BLaER1 treated with 17β-estradiol and CSF1 and Interleukin-3, amounts not matched to agents 10 nM and 100 nM (cell line): ENCODE results near the gene HENMT1.

Experiments used
- H3K27ac ChIP-seq, 11 experiments: shearing (Covaris generic); formaldehyde crosslinking; 2 replicates each; pipeline ENCODE4 v1.8.1; 2022
- H3K27me3 ChIP-seq, 11 experiments: shearing (Covaris generic); formaldehyde crosslinking; 2 replicates each; pipeline ENCODE4 v1.8.1; 2022
- H3K36me3 ChIP-seq, 11 experiments: shearing (Covaris generic); formaldehyde crosslinking; 2 replicates each; pipeline ENCODE4 v1.8.1; 2022
- H3K4me1 ChIP-seq, 10 experiments: shearing (Covaris generic); formaldehyde crosslinking; 2 replicates each; pipeline ENCODE4 v1.8.1; 2022
- H3K4me2 ChIP-seq, 11 experiments: shearing (Covaris generic); formaldehyde crosslinking; 2 replicates each; pipeline ENCODE4 v1.8.1; 2022
- H3K4me3 ChIP-seq, 10 experiments: shearing (Covaris generic); formaldehyde crosslinking; 2 replicates each; pipeline ENCODE4 v1.8.1; 2022
- H3K9ac ChIP-seq, 11 experiments: shearing (Covaris generic); formaldehyde crosslinking; 2 replicates each; pipeline ENCODE4 v1.8.1; 2022
- H3K9me3 ChIP-seq, 11 experiments: shearing (Covaris generic); formaldehyde crosslinking; replicated peaks in 1 of 11; 2 replicates each; pipeline ENCODE4 v1.8.1; 2022
- H4K20me1 ChIP-seq, 11 experiments: shearing (Covaris generic); formaldehyde crosslinking; 2 replicates each; pipeline ENCODE4 v1.8.1; 2022
- Cebpa-rat ChIP-seq, 11 experiments: shearing (Covaris generic); IDR thresholded peaks; 2 replicates each; pipeline ENCODE4 v1.8.1; 2022

Gene HENMT1

GRCh38 chr1:108606478-108606877 lies 54.4 kb downstream of the HENMT1 start:
- Histone ChIP-seq H3K9me3 (no peaks in the 10 kb centered on the region), H3K27ac (no peak overlapping the region), H3K4me3 (no peak overlapping the region), H3K9ac (no peak overlapping the region), H3K4me1 (no peaks in the 10 kb centered on the region), H3K36me3 (peaks cover 72 to 97% (median 86%) of the 10 kb centered on the region in 11 experiments), H3K4me2 (no peak overlapping the region), H3K27me3 (no peaks in the 10 kb centered on the region), H4K20me1 (peaks cover 0 to 63% (median 0%) of the 10 kb centered on the region in 11 experiments; a peak in 3 of 22 replicates)
- TF ChIP-seq Cebpa-rat (IDR thresholded peaks at IDR 0.05) = no peak

DNA sequence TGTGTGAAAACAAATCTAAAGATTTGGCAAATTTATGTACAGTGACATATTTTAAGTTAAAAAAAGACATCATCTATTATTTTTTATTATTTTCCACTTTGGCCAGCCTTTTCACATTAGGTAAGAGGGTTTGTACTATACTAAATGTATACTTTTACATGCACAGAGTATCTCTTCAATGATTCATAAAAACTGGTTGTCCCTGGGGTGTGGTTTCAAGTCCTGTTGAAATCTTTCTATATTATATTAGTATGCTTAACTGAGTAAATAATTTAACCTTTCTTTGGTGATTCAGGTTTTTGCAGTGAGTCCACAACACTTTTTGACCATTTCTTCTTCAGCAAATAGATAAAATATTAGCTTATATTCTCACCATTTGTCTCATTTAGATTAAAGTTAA lies 55.3 kb downstream of the HENMT1 start:
- Histone ChIP-seq H3K4me2 (no peak overlapping the region), H3K27me3 (no peaks in the 10 kb centered on the region), H3K36me3 (peaks cover 68 to 97% (median 90%) of the 10 kb centered on the region in 11 experiments), H3K4me1 (no peaks in the 10 kb centered on the region), H3K4me3 (no peak overlapping the region), H3K27ac (no peak overlapping the region), H3K9me3 (no peaks in the 10 kb centered on the region), H3K9ac (no peak overlapping the region), H4K20me1 (peaks cover 0 to 65% (median 0%) of the 10 kb centered on the region in 11 experiments; a peak in 3 of 22 replicates)
- no peak for TF ChIP-seq Cebpa-rat (IDR thresholded peaks at IDR 0.05)

DNA sequence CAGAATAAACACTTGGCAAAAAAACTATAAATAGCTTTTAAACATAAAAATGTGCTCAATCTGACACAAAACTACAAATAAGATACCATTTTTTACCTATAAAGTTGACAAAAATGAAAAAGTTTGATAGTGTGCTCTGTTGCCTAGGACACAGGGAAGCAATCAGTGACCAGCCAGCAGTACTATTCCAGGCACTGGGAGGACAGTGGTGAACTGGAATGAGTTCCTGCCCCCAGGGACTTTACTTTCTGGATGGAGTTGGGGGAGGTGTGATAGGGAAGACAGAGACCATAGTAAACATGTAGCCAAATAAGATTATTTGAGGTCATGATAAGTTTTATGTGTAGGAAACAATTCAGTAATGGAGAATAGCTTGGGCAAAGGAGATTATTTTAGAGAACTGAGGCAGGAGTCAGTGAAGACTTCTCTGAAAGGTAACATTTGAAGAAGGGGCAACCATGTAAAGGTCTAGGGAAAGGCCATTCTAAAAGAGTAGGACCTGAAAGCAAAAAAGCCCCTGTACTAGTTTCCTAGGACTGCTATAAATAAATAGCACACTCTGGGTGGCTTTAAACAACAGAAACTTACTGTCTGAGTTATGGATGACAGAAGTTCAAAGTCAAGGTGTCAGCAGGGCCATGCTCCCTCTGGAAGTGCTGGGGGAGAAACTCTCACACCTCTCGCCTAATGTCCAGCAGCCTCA lies 59.0 kb downstream of the HENMT1 start:
- H3K36me3 ChIP-seq = peaks cover 37 to 87% (median 66%) of the 10 kb centered on the region in 11 experiments
- H3K4me1 ChIP-seq = no peaks in the 10 kb centered on the region
- no peaks in the 10 kb centered on the region for H3K27me3 ChIP-seq
- no peak overlapping the region for H3K27ac ChIP-seq
- no peak overlapping the region for H3K4me3 ChIP-seq
- H3K4me2 ChIP-seq = no peak overlapping the region
- H3K9me3 ChIP-seq = no peaks in the 10 kb centered on the region
- H4K20me1 ChIP-seq = peaks cover 0 to 76% (median 7%) of the 10 kb centered on the region in 11 experiments; a peak in 12 of 22 replicates
- no peak overlapping the region for H3K9ac ChIP-seq
- no peak for TF ChIP-seq Cebpa-rat (IDR thresholded peaks at IDR 0.05)

DNA sequence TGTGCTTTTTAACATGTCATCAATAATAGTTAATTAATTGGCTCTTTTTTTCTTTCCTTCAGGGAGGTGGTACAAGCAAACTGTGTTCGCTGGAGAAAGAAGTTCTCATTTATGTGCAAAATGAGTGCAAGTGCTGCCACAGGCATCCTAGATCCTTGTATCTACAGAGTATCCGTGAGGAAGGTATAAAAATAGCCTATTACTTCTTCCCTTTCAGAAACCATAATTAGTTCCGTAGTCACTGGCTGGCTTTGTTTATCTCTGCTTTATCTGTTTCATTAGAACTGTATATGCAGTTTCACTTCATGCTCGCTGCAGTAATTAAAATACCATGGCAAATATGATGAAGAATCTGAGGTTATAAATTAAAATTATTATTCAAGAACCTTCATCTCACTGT lies 60.4 kb downstream of the HENMT1 start:
- Histone ChIP-seq H4K20me1 (peaks cover 0 to 77% (median 16%) of the 10 kb centered on the region in 11 experiments; a peak in 12 of 22 replicates), H3K4me1 (no peaks in the 10 kb centered on the region), H3K9me3 (no peaks in the 10 kb centered on the region), H3K9ac (no peak overlapping the region), H3K4me2 (no peak overlapping the region), H3K4me3 (no peak overlapping the region), H3K27ac (no peak overlapping the region), H3K27me3 (no peaks in the 10 kb centered on the region), H3K36me3 (peaks cover 30 to 76% (median 55%) of the 10 kb centered on the region in 11 experiments)
- no peak for TF ChIP-seq Cebpa-rat (IDR thresholded peaks at IDR 0.05)

DNA sequence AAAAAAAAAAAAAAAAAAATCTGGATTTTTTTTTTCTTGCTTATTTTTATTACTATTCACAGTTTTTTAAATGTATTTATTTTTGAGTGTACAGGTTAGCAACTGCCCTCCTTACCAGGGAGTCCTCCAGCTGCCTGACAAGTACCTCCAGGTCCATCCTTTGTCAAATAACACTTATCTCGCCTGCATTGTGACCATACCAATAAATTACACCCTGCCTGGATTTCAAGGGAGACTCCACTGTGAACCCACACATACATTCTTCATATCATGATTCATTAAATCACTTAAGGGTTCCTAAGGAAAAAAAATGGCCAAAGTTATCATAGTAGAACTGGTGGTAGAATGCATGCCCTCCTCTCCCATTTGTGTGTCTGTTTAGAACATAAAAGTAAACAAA lies 62.6 kb downstream of the HENMT1 start:
- Histone ChIP-seq H3K4me1 (peaks cover 0 to 3% (median 0%) of the 10 kb centered on the region in 10 experiments; a peak in 4 of 20 replicates), H3K9me3 (no peaks in the 10 kb centered on the region), H4K20me1 (peaks cover 0 to 87% (median 16%) of the 10 kb centered on the region in 11 experiments; a peak in 12 of 22 replicates), H3K4me3 (no peak overlapping the region), H3K36me3 (peaks cover 25 to 63% (median 36%) of the 10 kb centered on the region in 11 experiments), H3K9ac (no peak overlapping the region), H3K27ac (no peak overlapping the region), H3K4me2 (no peak overlapping the region), H3K27me3 (no peaks in the 10 kb centered on the region)
- TF ChIP-seq Cebpa-rat (IDR thresholded peaks at IDR 0.05) = no peak
